ENCODE data around the gene KCNAB2.

GRCh38 chr1:6033124-6033523 is 12.6 kb upstream of the KCNAB2 start:
- TF ChIP-seq CTCF (IDR thresholded peaks at IDR 0.05) = no peak
- TF ChIP-seq POLR2A (IDR thresholded peaks at IDR 0.05) = no peak

Measured in right lobe of liver (tissue), 4 donors.